CD4-positive, CD25-positive, alpha-beta regulatory T cell (primary cell): ENCODE measurements around the gene ABLIM1. TPM values are rescaled to one million over a fixed set of nuclear protein-coding genes. Genes with fewer than 3 reads are reported as not detected.

Experiments
- ATAC-seq, 2 donors: fragments of 150-1000 bp; cut with Tn5 transposase; one replicate each; pipeline ENCODE4 v1.10.0; 2021; ENCODE audit warnings: low read depth in 2 of 2, moderate number of reproducible peaks in 2 of 2, moderate library complexity in 1 of 2
- DNase-seq, 3 donors: peaks; one replicate each; pipeline versions ENCODE4 v3.0.0 to v3.0.0-alpha.2; 2012 to 2022; ENCODE audit warnings: mixed read lengths in 1 of 3
- H3K27ac ChIP-seq: one replicate; pipeline ENCODE4 v1.7.0; 2013; ENCODE audit warnings: mild to moderate bottlenecking, low read length; ENCODE audit not compliant: insufficient read depth, poor library complexity, severe bottlenecking
- H3K27me3 ChIP-seq: one replicate; pipeline ENCODE4 v1.7.0; 2013; ENCODE audit warnings: low read length; ENCODE audit not compliant: control insufficient read depth, insufficient read depth
- H3K36me3 ChIP-seq: one replicate; pipeline ENCODE4 v1.7.0; 2013; ENCODE audit warnings: mild to moderate bottlenecking, low read length, moderate library complexity; ENCODE audit not compliant: control insufficient read depth, insufficient read depth
- H3K4me1 ChIP-seq: 2 replicates; pipeline ENCODE4 v1.7.0; 2013; ENCODE audit warnings: mild to moderate bottlenecking, low read length; ENCODE audit not compliant: insufficient read depth, control insufficient read depth, poor library complexity, severe bottlenecking
- H3K4me3 ChIP-seq: one replicate; pipeline ENCODE4 v1.7.0; 2013; ENCODE audit warnings: low read depth, mild to moderate bottlenecking, low read length, moderate library complexity
- H3K9me3 ChIP-seq, 2 experiments: 1 replicate in 1 of 2; 2 replicates in 1 of 2; pipeline ENCODE4 v1.7.0; 2013; ENCODE audit warnings: low read length in 2 of 2, mild to moderate bottlenecking in 1 of 2, moderate library complexity in 1 of 2; ENCODE audit not compliant: control insufficient read depth in 2 of 2
- H3K27ac Mint-ChIP-seq, 3 donors: one replicate each; pipeline ENCODE4 v1.8.0; 2020 to 2022; ENCODE audit warnings: mild to moderate bottlenecking in 3 of 3, mixed read lengths in 3 of 3, moderate library complexity in 2 of 3
- H3K27me3 Mint-ChIP-seq: one replicate; pipeline ENCODE4 v1.8.0; 2022; ENCODE audit warnings: mild to moderate bottlenecking, mixed read lengths
- H3K36me3 Mint-ChIP-seq: one replicate; pipeline ENCODE4 v1.8.0; 2020; ENCODE audit warnings: mixed read lengths
- H3K4me1 Mint-ChIP-seq, 4 donors: one replicate each; pipeline ENCODE4 v1.8.0; 2020 to 2022; ENCODE audit warnings: mixed read lengths in 4 of 4, mild to moderate bottlenecking in 1 of 4
- H3K4me3 Mint-ChIP-seq, 4 donors: one replicate each; pipeline ENCODE4 v1.8.0; 2020 to 2022; ENCODE audit warnings: mild to moderate bottlenecking in 4 of 4, mixed read lengths in 4 of 4, moderate library complexity in 3 of 4
- H3K9me3 Mint-ChIP-seq, 7 donors: one replicate each; pipeline ENCODE4 v1.8.0; 2020 to 2022; ENCODE audit warnings: mixed read lengths in 7 of 7, mild to moderate bottlenecking in 3 of 7, moderate library complexity in 2 of 7
- polyA plus RNA-seq, 4 donors: library from polyadenylated mRNA; unstranded; fragments of 300-500 nt; fragmentation: Illumina TruSeq; gene quantifications; one replicate each; pipeline ENCODE4 v1.2.3, GENCODE V29; 2021
- total RNA-seq: library from RNA; stranded (reverse); gene quantifications from one replicate; pipeline ENCODE4 v1.2.3, GENCODE V29; 2022

ABLIM1 gene
- total and polyA plus RNA-seq, 5 donors from 2014 or later: 101 to 138 (median 131) TPM

DNA sequence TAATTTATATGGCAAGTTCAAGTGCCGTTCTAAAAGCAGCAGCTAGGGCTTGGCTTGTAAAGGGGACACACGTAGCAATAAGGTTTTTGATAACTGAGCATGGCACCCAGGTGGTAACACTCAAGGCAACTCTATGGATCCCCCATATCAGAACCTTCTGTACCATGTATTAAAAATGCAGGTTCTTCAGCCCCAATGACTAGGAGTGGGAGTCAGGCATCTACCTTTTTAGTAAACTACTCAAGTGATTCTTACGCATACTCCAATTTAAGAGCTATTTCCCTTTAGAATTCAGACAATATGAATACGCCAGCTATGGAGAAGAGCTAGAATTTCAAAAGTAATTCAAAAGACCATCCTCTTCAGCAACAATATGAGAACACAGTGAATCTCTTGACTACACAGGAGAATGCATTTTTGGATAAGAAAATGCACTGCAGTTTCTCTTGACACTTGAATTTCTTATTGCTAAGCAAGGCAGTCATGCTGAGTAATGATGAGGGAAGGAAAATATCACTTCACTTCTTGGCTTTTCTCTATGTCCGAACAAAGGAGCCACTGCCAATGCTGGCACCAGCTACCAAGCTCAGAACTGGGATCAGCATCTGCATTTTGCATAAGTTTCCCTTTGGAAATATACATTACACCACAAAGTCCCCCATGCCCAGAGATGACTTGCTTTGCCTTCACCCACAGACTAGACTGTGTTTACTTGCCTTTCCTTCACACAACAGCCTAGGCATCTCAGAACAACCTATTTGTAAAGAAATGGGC, 53.5 kb downstream of the ABLIM1 start:
- Histone ChIP-seq H3K9me3 (peaks cover 0 to 2% of the 10 kb centered on the region in 2 experiments), H3K4me1 (peaks cover 30% of the 10 kb centered on the region), H3K4me3 (peak overlapping the region; percentile 35), H3K27ac (peak overlapping the region; percentile 37), H3K27me3 (no peaks in the 10 kb centered on the region), H3K36me3 (peaks cover 5% of the 10 kb centered on the region)
- H3K9me3 Mint-ChIP-seq: no peaks in the 10 kb centered on the region
- H3K36me3 Mint-ChIP-seq: peaks cover 8% of the 10 kb centered on the region
- H3K27ac Mint-ChIP-seq: peak overlapping the region; percentile 17 to 71 (median 40)
- no peak for ATAC-seq
- peaks cover 15 to 43% (median 27%) of the 10 kb centered on the region in 4 donors for H3K4me1 Mint-ChIP-seq
- DNase-seq: no peak
- no peaks in the 10 kb centered on the region for H3K27me3 Mint-ChIP-seq
- peak overlapping the region in 2 of 4 donors; percentile 4 to 17 for H3K4me3 Mint-ChIP-seq

DNA sequence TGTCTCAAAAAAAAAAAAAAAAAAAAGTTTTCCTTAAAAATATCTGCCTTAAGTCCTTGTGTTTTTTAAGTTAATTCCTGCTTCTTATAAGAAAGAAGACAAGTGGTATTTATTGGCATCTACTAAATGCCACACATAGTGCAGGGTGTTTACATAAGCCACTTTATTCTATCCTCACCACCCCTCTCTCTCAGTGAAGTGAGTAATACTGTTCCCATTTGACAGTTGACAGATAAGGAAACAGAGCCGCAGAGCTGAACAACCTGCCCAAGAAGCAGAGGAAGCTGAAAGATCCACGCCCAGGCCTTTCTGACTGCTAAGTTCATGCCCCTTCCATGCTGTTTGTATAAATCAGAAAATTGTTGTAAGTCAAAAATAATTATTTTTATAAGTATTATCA, 54.1 kb downstream of the ABLIM1 start:
- peak in 2 of 3 donors; percentile 13 to 85 for DNase-seq
- Histone ChIP-seq H3K36me3 (peaks cover 8% of the 10 kb centered on the region), H3K4me1 (peaks cover 30% of the 10 kb centered on the region), H3K4me3 (peak overlapping the region; percentile 35), H3K27ac (peak overlapping the region; percentile 37), H3K27me3 (no peaks in the 10 kb centered on the region), H3K9me3 (peaks cover 0 to 2% of the 10 kb centered on the region in 2 experiments)
- Mint-ChIP-seq H3K9me3 (no peaks in the 10 kb centered on the region), H3K4me1 (peaks cover 14 to 43% (median 25%) of the 10 kb centered on the region in 4 donors), H3K4me3 (no peak overlapping the region), H3K36me3 (peaks cover 8% of the 10 kb centered on the region), H3K27ac (peak overlapping the region in 2 of 3 donors; percentile 21 to 38), H3K27me3 (no peaks in the 10 kb centered on the region)
- ATAC-seq: peak; percentile 67 to 75

DNA sequence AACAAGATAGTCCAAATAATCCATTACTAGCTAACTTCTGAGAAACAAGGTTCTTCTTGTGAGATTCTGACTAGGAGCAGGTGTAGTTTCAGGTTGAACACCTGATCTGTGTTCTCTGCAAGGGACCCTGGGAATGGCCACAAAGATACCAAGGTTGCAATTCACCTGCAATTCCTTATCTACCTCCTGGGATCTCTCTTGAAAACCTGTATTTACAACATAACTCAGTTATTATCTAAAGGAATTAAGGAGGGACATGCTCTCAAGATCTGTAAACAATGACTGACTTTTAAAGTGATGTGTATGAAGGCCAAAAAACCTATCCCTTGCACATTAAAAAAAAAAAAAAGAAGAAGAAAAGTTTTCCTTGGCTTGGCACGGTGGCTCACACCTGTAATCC, 54.8 kb downstream of the ABLIM1 start:
- ATAC-seq: no peak
- H3K27ac Mint-ChIP-seq: peak overlapping the region in 1 of 3 donors; percentile 21

DNA sequence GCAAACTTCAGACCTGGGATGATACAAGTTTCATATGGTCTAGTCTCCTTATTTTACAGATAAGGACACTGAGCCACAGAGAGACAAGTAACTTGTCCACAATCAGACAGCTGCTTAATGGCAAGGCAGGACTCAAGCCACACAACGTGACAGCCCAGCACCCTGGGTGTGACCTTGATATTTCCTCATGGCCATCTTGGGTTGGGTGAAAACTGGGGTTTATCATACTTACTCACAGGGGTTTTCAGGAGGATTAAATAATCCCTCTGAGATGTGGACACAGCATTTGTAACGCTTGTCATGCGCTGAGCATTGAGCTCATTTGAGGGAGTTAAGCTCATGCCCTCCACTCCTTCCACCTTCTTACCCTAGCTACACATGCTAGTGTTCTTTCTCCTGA, 58.0 kb downstream of the ABLIM1 start:
- ATAC-seq: no peak
- Mint-ChIP-seq H3K4me1 (peaks cover 15 to 34% (median 19%) of the 10 kb centered on the region in 4 donors), H3K4me3 (no peak overlapping the region), H3K9me3 (no peaks in the 10 kb centered on the region), H3K27me3 (no peaks in the 10 kb centered on the region), H3K36me3 (peaks cover 11% of the 10 kb centered on the region), H3K27ac (no peak overlapping the region)
- H3K4me1 ChIP-seq: peaks cover 23% of the 10 kb centered on the region
- H3K27me3 ChIP-seq: no peaks in the 10 kb centered on the region
- no peak overlapping the region for H3K4me3 ChIP-seq
- H3K27ac ChIP-seq: no peak overlapping the region
- no peak for DNase-seq
- peaks cover 0 to 2% of the 10 kb centered on the region in 2 experiments for H3K9me3 ChIP-seq
- peaks cover 8% of the 10 kb centered on the region for H3K36me3 ChIP-seq

More for the DNA sequence above, 54.8 kb downstream of the ABLIM1 start:
- no peak for DNase-seq
- no peaks in the 10 kb centered on the region for H3K27me3 ChIP-seq
- Mint-ChIP-seq H3K27me3 (no peaks in the 10 kb centered on the region), H3K4me1 (peaks cover 13 to 43% (median 25%) of the 10 kb centered on the region in 4 donors), H3K4me3 (no peak overlapping the region), H3K9me3 (no peaks in the 10 kb centered on the region), H3K36me3 (peaks cover 8% of the 10 kb centered on the region)
- peaks cover 0 to 2% of the 10 kb centered on the region in 2 experiments for H3K9me3 ChIP-seq
- H3K27ac ChIP-seq: no peak overlapping the region
- H3K4me3 ChIP-seq: no peak overlapping the region
- peaks cover 8% of the 10 kb centered on the region for H3K36me3 ChIP-seq
- H3K4me1 ChIP-seq: peaks cover 30% of the 10 kb centered on the region

DNA sequence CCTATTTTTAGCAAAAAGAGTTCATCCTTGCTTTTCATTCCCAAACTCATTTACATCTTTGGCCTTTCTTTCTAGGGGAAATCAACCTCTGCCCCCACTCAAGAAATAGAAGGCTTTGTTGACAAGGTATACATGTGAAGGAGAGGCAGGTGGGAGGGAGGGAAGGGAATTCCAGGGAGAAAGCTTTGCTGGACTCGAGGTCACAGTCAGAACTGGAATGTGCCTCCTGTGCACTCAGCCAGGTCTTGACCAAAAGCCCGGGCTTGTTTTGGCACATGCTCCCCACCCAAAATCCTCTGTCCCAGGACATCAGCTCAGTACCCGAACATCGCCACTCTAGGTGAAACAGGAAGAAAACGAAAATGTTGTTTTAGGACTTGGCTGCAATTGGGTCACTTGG, 61.3 kb downstream of the ABLIM1 start:
- peaks cover 10% of the 10 kb centered on the region for H3K4me1 ChIP-seq
- H3K4me1 Mint-ChIP-seq: peaks cover 6 to 21% (median 12%) of the 10 kb centered on the region in 4 donors
- peaks cover 8% of the 10 kb centered on the region for H3K36me3 ChIP-seq
- H3K27me3 Mint-ChIP-seq: no peaks in the 10 kb centered on the region
- no peaks in the 10 kb centered on the region for H3K27me3 ChIP-seq
- ATAC-seq (no peak), DNase-seq (no peak)
- no peak overlapping the region for H3K4me3 Mint-ChIP-seq
- peaks cover 11% of the 10 kb centered on the region for H3K36me3 Mint-ChIP-seq
- H3K27ac Mint-ChIP-seq: peak overlapping the region in 1 of 3 donors; percentile 82
- no peak overlapping the region for H3K27ac ChIP-seq
- H3K4me3 ChIP-seq: no peak overlapping the region
- H3K9me3 Mint-ChIP-seq: peaks cover 0 to 3% (median 0%) of the 10 kb centered on the region in 7 donors
- H3K9me3 ChIP-seq: peaks cover 0 to 2% of the 10 kb centered on the region in 2 experiments

DNA sequence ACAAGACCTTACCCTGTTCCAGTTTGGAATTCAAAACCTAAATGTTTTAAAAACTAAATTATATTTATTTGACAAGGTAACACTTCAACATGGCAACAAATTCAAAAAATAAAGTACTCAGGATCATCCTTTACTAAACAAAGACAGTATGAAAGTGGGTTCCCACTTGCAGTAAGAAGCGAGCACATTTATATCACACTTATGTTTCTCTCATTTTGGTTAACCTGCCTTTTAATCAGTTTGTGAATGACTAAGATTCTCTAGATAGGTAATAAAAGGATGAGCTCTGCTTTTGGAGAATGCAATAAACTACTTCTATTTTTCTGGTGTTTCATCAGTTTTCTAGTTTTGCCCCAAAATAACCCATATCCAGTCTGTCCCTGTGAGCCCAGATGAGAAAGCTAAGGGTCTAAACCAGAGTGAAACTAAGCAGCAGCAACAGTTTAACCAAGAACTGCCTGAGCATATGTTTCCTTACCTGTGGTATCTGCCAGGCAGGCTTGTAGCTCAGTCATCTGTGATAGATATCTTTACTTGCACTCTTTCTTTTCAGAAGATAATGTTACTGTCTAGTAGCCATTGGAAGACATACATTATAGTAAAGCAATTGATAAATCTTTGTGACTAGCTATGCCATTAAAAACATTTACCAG, 64.1 kb downstream of the ABLIM1 start:
- DNase-seq: peak in 1 of 3 donors; percentile 8
- H3K27me3 Mint-ChIP-seq: no peaks in the 10 kb centered on the region
- peaks cover 8% of the 10 kb centered on the region for H3K36me3 ChIP-seq

DNA sequence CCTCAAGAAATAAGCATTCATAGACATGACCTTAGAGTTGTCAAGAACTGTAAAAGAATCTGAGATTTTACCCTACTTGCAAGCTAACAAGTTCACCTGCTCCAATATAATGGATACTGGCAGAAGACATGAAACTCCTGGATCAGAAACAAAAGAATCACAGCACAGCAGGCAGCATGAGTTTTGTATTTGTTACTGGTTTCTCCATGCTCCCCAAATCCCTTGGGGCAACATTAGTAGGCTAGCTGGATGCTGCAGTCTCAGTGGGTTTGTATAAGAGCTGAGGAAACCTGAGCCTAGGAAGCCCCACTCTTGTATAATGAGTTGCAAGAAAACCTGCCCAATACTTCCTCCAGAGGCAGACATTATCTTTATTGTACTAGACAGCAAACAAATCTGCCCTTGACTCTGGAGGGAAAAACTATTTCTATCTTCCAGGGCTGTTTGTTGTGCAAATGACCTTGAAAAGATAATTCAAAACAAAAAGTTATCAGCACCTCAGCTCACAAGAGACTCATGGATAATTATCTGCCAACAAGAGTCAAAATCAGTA, 64.8 kb downstream of the ABLIM1 start:
- Mint-ChIP-seq H3K27me3 (no peaks in the 10 kb centered on the region), H3K4me1 (peaks cover 0 to 10% (median 7%) of the 10 kb centered on the region in 4 donors), H3K27ac (no peak overlapping the region), H3K9me3 (peaks cover 0 to 5% (median 0%) of the 10 kb centered on the region in 7 donors), H3K36me3 (peaks cover 11% of the 10 kb centered on the region), H3K4me3 (no peak overlapping the region)
- DNase-seq (no peak), ATAC-seq (no peak)
- Histone ChIP-seq H3K27me3 (no peaks in the 10 kb centered on the region), H3K36me3 (peaks cover 7% of the 10 kb centered on the region), H3K4me3 (no peak overlapping the region), H3K4me1 (peaks cover 3% of the 10 kb centered on the region), H3K9me3 (no peaks in the 10 kb centered on the region), H3K27ac (no peak overlapping the region)

More for the DNA sequence above, 64.1 kb downstream of the ABLIM1 start:
- Mint-ChIP-seq H3K27ac (no peak overlapping the region), H3K9me3 (peaks cover 0 to 5% (median 0%) of the 10 kb centered on the region in 7 donors), H3K36me3 (peaks cover 11% of the 10 kb centered on the region), H3K4me3 (no peak overlapping the region), H3K4me1 (peaks cover 0 to 10% (median 7%) of the 10 kb centered on the region in 4 donors)
- ATAC-seq: no peak
- Histone ChIP-seq H3K4me3 (no peak overlapping the region), H3K27me3 (no peaks in the 10 kb centered on the region), H3K27ac (no peak overlapping the region), H3K9me3 (no peaks in the 10 kb centered on the region), H3K4me1 (peaks cover 3% of the 10 kb centered on the region)
